Motor neuron (in vitro differentiated cells): Measurements from ENCODE around the gene PITPNC1. TPM values are rescaled to one million over a fixed set of nuclear protein-coding genes. Genes with fewer than 3 reads are reported as not detected.
"Not testable (repeated sequence)": the region's sequence is repeated elsewhere in the genome, so short reads cannot be mapped to it uniquely, and the experiment has no call there.

ENCODE experiments used
- ATAC-seq, 8 experiments: fragments of 200-7000 bp; cut with Tn5 transposase; replicated peaks in 6 of 8; 2 replicates each; pipeline ENCODE4 v1.8.0; 2021; ENCODE audit warnings: mild to moderate bottlenecking in 8 of 8, moderate library complexity in 8 of 8
- H3K27ac ChIP-seq, 2 donors: fragments of 250-450 bp; sonication (Bioruptor Pico); 2 replicates each; pipeline ENCODE4 v1.9.0; 2021; ENCODE audit warnings: antibody characterized with exemption in 2 of 2, mild to moderate bottlenecking in 2 of 2, moderate library complexity in 1 of 2
- H3K4me1 ChIP-seq, 2 donors: fragments of 250-450 bp; sonication (Bioruptor Pico); replicated peaks in 1 of 2; 2 replicates each; pipeline ENCODE4 v1.6.1; 2021; ENCODE audit warnings: antibody characterized with exemption in 2 of 2, mild to moderate bottlenecking in 2 of 2, moderate library complexity in 1 of 2
- H3K4me3 ChIP-seq, 5 donors: fragments of 250-450 bp; sonication (Bioruptor Pico); 2 replicates each; pipeline ENCODE4 v1.9.0; 2021; ENCODE audit warnings: antibody characterized with exemption in 5 of 5, mild to moderate bottlenecking in 5 of 5, moderate library complexity in 4 of 5
- WGBS, 10 experiments: fragments of 450-650 bp; shearing (Covaris generic); methylation state at CpG; one replicate each; pipeline ENCODE4 v1.0.0; 2022; 5-methylcytosine and 5-hydroxymethylcytosine counted together
- in situ Hi-C, 9 experiments: fragments of 400-800 bp; cut with MboI; loops; one replicate each; pipeline ENCODE4 v1.15.0; 2021; ENCODE audit warnings: low sequenced_read_pairs in 9 of 9, low pct_unique_long_range_greater_than_20kb in 2 of 9; ENCODE audit not compliant: unreplicated experiment in 9 of 9
- total RNA-seq, 8 experiments: library from RNA; unstranded; fragments of 300-600 nt; gene quantifications; 2 replicates each; pipeline versions ENCODE4 v1.2.3 to v1.2.4, GENCODE V29; 2022

PITPNC1 gene
- total RNA-seq, 8 experiments from 2014 or later = 8.8 to 67.0 (median 19.7) TPM

GRCh38 chr17:67578679-67579405 is 201.8 kb downstream of the PITPNC1 start:
- H3K4me3 ChIP-seq, ATAC-seq, H3K27ac ChIP-seq, in situ Hi-C loops: not testable (repeated sequence)
- H3K4me1 ChIP-seq = peaks cover 18 to 24% of the 10 kb centered on the region in 2 donors
- 83 to 100% (median 96%) methylated on average over 1 to 6 of the region's 9 CpGs; no CpG with 5 or more reads in 1 of the 10 experiments for WGBS, 10 experiments

GRCh38 chr17:67582673-67583081 is 205.6 kb downstream of the PITPNC1 start:
- 56 to 100% (median 81%) methylated on average over 1 to 5 of the region's 6 CpGs; no CpG with 5 or more reads in 2 of the 10 experiments for WGBS, 10 experiments
- in situ Hi-C loops = no loop called here
- Histone ChIP-seq H3K27ac (no peak overlapping the region), H3K4me1 (peaks cover 8 to 25% of the 10 kb centered on the region in 2 donors), H3K4me3 (no peak overlapping the region)
- ATAC-seq = peak in 4 of 8 experiments; percentile 39 to 64 (median 56)

GRCh38 chr17:67585077-67585602 is 208.1 kb downstream of the PITPNC1 start:
- H3K4me1 ChIP-seq = peaks cover 0 to 13% of the 10 kb centered on the region in 2 donors
- in situ Hi-C loops = no loop called here
- H3K27ac ChIP-seq = no peak overlapping the region
- WGBS, 10 experiments = 56 to 100% (median 97%) methylated on average over 1 to 4 of the region's 4 CpGs; no CpG with 5 or more reads in 3 of the 10 experiments
- ATAC-seq = peak in 4 of 8 experiments; percentile 33 to 68 (median 60)
- no peak overlapping the region for H3K4me3 ChIP-seq

GRCh38 chr17:67588326-67588725 is 211.2 kb downstream of the PITPNC1 start:
- ATAC-seq = no peak
- in situ Hi-C loops = no loop called here
- H3K4me3 ChIP-seq = no peak overlapping the region
- 57 to 100% (median 92%) methylated on average over 1 to 9 of the region's 9 CpGs for WGBS, 10 experiments
- H3K4me1 ChIP-seq = peaks cover 0 to 9% of the 10 kb centered on the region in 2 donors
- H3K27ac ChIP-seq = no peak overlapping the region

- Histone ChIP-seq H3K4me3 (no peak overlapping the region), H3K27ac (no peak overlapping the region), H3K4me1 (peaks cover 9 to 14% of the 10 kb centered on the region in 2 donors)
- in situ Hi-C loops = no loop called here
- 66 to 95% (median 80%) methylated on average over 1 to 5 of the region's 7 CpGs for WGBS, 10 experiments
- ATAC-seq = peak in 1 of 8 experiments; percentile 33
These were observed 217.2 kb downstream of the PITPNC1 start for GRCh38 chr17:67594115-67594880.

GRCh38 chr17:67600408-67600807 is 223.3 kb downstream of the PITPNC1 start:
- H3K4me1 ChIP-seq = peaks cover 5 to 6% of the 10 kb centered on the region in 2 donors
- H3K4me3 ChIP-seq = no peak overlapping the region
- in situ Hi-C loops = loop anchor here in 1 of 9 experiments (25.0 kb wide), 1 partner anchor 213 kb away; the partner anchor contains the start of gene PITPNC1
- WGBS, 10 experiments = 86 to 100% (median 92%) methylated on average over 1 to 2 of the region's 2 CpGs
- H3K27ac ChIP-seq = no peak overlapping the region
- no peak for ATAC-seq

- Histone ChIP-seq H3K4me1 (peaks cover 0 to 3% of the 10 kb centered on the region in 2 donors), H3K4me3 (no peak overlapping the region), H3K27ac (no peak overlapping the region)
- ATAC-seq = no peak
- in situ Hi-C loops = loop anchor here in 1 of 9 experiments (25.0 kb wide), 1 partner anchor 215 kb away; the partner anchor contains the start of gene PITPNC1
- 51 to 100% (median 93%) methylated on average over 2 to 4 of the region's 4 CpGs for WGBS, 10 experiments
These were observed 224.8 kb downstream of the PITPNC1 start for GRCh38 chr17:67601897-67602296.

GRCh38 chr17:67602444-67602843 is 225.4 kb downstream of the PITPNC1 start:
- ATAC-seq = no peak
- in situ Hi-C loops = loop anchor here in 1 of 9 experiments (25.0 kb wide), 1 partner anchor 215 kb away; the partner anchor contains the start of gene PITPNC1
- no peak overlapping the region for H3K27ac ChIP-seq
- no peak overlapping the region for H3K4me3 ChIP-seq
- 47 to 100% (median 78%) methylated on average over 1 to 3 of the region's 4 CpGs; no CpG with 5 or more reads in 4 of the 10 experiments for WGBS, 10 experiments
- peaks cover 0 to 3% of the 10 kb centered on the region in 2 donors for H3K4me1 ChIP-seq

GRCh38 chr17:67602974-67603373 is 225.9 kb downstream of the PITPNC1 start:
- whole genome bisulfite sequencing, 10 experiments = 54 to 100% (median 83%) methylated on average over 1 to 3 of the region's 3 CpGs; no CpG with 5 or more reads in 3 of the 10 experiments
- Histone ChIP-seq H3K4me1 (peaks cover 0 to 3% of the 10 kb centered on the region in 2 donors), H3K4me3 (no peak overlapping the region), H3K27ac (no peak overlapping the region)
- in situ Hi-C loops = loop anchor here in 1 of 9 experiments (25.0 kb wide), 1 partner anchor 216 kb away; the partner anchor contains the start of gene PITPNC1
- peak in 5 of 8 experiments; percentile 29 to 75 (median 59) for ATAC-seq

- 75 to 94% (median 84%) methylated on average over 2 to 10 of the region's 17 CpGs for WGBS, 10 experiments
- Histone ChIP-seq H3K27ac (no peak overlapping the region), H3K4me3 (no peak overlapping the region), H3K4me1 (peaks cover 0 to 6% of the 10 kb centered on the region in 2 donors)
- ATAC-seq = no peak
- in situ Hi-C loops = loop anchor here in 1 of 9 experiments (25.0 kb wide), 1 partner anchor 218 kb away; the partner anchor contains the start of gene PITPNC1
These were observed 228.3 kb downstream of the PITPNC1 start for GRCh38 chr17:67605256-67605912.

- H3K4me3 ChIP-seq = no peak overlapping the region
- ATAC-seq = no peak
- H3K4me1 ChIP-seq = peaks cover 0 to 6% of the 10 kb centered on the region in 2 donors
- in situ Hi-C loops = loop anchor here in 1 of 9 experiments (25.0 kb wide), 1 partner anchor 219 kb away; the partner anchor contains the start of gene PITPNC1
- H3K27ac ChIP-seq = no peak overlapping the region
- 46 to 86% (median 76%) methylated on average over 1 to 10 of the region's 10 CpGs for WGBS, 10 experiments
These were observed 229.4 kb downstream of the PITPNC1 start for GRCh38 chr17:67606471-67606870.
